Activated T-cell treated with anti-CD3 and anti-CD28 coated beads, Interleukin-2, amount 50 U/mL, for 72 hours (primary cell): ENCODE measurements around the gene IDE. TPM values are rescaled to one million over a fixed set of nuclear protein-coding genes. Genes with fewer than 3 reads are reported as not detected.

ENCODE experiments used
- ATAC-seq, 2 donors: fragments of 150-1000 bp; cut with Tn5 transposase; replicated peaks in 1 of 2; 2 replicates each; pipeline ENCODE4 v1.10.0; 2021; ENCODE audit warnings: moderate library complexity in 2 of 2, mild to moderate bottlenecking in 1 of 2
- DNase-seq, 2 donors: peaks; one replicate each; pipeline ENCODE4 v3.0.0; 2021 to 2022; ENCODE audit warnings: mixed read lengths in 1 of 2
- H3K27ac Mint-ChIP-seq: one replicate; pipeline ENCODE4 v1.8.0; 2022; ENCODE audit warnings: mild to moderate bottlenecking, moderate library complexity, mixed read lengths
- H3K27me3 Mint-ChIP-seq: one replicate; pipeline ENCODE4 v1.8.0; 2022; ENCODE audit warnings: low read depth, mixed read lengths
- H3K36me3 Mint-ChIP-seq, 2 donors: one replicate each; pipeline ENCODE4 v1.8.0; 2022; ENCODE audit warnings: mixed read lengths in 2 of 2, mild to moderate bottlenecking in 1 of 2; ENCODE audit not compliant: insufficient read depth in 2 of 2
- H3K4me1 Mint-ChIP-seq: one replicate; pipeline ENCODE4 v1.8.0; 2022; ENCODE audit warnings: low read depth, mixed read lengths
- H3K4me3 Mint-ChIP-seq, 2 donors: one replicate each; pipeline ENCODE4 v1.8.0; 2022; ENCODE audit warnings: mild to moderate bottlenecking in 2 of 2, mixed read lengths in 2 of 2, moderate library complexity in 2 of 2
- H3K9me3 Mint-ChIP-seq, 2 donors: one replicate each; pipeline ENCODE4 v1.8.0; 2022; ENCODE audit warnings: mixed read lengths in 2 of 2
- total RNA-seq, 2 donors: library from RNA; stranded (reverse); gene quantifications; one replicate each; pipeline ENCODE4 v1.2.3, GENCODE V29; 2022

IDE gene
- total RNA-seq, 2 donors from 2014 or later = 23.3 to 23.5 TPM

DNA sequence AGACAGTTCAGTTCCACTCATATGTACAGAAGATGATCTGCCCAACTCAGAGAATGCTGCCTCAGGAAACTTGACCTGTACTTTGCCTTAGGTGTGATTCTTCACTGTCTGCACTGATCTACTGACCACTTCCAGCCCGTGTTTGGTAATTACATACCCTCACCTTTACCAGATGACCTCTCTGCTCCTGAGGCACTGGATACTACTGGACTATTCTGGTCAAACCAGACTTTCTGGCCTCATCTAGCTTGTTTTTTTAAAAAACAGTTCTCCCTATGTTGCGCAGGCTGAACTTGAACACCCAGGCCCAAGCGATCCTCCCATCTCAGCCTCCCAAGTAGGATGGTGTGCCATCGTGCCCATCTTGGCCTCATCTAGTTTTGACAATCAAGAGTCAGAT is 26.2 kb downstream of the IDE start:
- H3K9me3 Mint-ChIP-seq = no peaks in the 10 kb centered on the region
- ATAC-seq (no peak), DNase-seq (no peak)
- no peak overlapping the region for H3K27ac Mint-ChIP-seq
- peaks cover 0 to 2% of the 10 kb centered on the region in 2 donors for H3K36me3 Mint-ChIP-seq
- H3K4me3 Mint-ChIP-seq = no peak overlapping the region
- H3K4me1 Mint-ChIP-seq = peaks cover 25% of the 10 kb centered on the region
- H3K27me3 Mint-ChIP-seq = no peaks in the 10 kb centered on the region

DNA sequence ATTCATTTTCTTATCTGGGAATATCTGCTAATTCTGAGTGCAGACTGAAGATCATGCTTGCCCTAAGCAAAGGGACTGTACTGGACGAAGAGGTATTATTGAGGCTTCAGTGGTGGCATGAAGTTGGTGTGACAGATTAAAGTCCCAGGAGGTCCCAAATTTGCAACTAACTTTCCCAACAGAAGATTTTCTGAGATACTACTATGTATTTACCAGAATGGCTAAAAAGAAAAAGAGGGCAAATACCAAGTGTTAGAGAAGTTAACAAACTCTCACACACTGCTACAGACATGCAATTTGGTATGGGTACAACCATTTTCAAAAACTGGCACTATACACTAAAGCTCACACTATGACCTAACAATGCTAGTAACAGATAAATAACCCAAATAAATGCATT is 28.3 kb downstream of the IDE start:
- ATAC-seq = no peak
- no peaks in the 10 kb centered on the region for H3K9me3 Mint-ChIP-seq
- peaks cover 27% of the 10 kb centered on the region for H3K4me1 Mint-ChIP-seq
- peak overlapping the region; percentile 64 for H3K27ac Mint-ChIP-seq
- no peak overlapping the region for H3K4me3 Mint-ChIP-seq
- peaks cover 0 to 2% of the 10 kb centered on the region in 2 donors for H3K36me3 Mint-ChIP-seq
- no peak for DNase-seq
- H3K27me3 Mint-ChIP-seq = no peaks in the 10 kb centered on the region

DNA sequence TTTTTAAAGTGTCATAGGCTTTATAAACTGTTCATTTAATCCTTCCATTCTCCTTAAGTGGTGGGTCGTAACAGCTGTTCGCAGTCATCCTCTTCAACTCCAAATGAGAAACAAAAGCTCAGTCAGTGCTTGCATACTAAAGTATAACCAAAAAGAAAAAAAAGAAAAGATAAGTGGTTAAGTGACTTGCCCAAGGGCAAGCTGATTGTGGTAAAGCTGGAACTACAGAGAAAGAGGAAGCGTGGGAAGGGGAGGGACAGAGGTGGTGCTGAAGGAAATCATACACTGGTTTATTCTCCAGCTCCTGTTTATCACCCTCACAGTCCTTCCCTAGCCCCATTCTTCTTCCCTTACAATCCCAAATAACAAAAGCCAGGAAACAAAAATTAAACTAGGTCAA is 29.6 kb downstream of the IDE start:
- DNase-seq (no peak), ATAC-seq (peak in 1 of 2 donors; percentile 29)
- Mint-ChIP-seq H3K36me3 (peaks cover 0 to 2% of the 10 kb centered on the region in 2 donors), H3K27me3 (no peaks in the 10 kb centered on the region), H3K27ac (peak overlapping the region; percentile 72), H3K4me1 (peaks cover 27% of the 10 kb centered on the region), H3K9me3 (no peaks in the 10 kb centered on the region), H3K4me3 (peak overlapping the region in 1 of 2 donors; percentile 39)

DNA sequence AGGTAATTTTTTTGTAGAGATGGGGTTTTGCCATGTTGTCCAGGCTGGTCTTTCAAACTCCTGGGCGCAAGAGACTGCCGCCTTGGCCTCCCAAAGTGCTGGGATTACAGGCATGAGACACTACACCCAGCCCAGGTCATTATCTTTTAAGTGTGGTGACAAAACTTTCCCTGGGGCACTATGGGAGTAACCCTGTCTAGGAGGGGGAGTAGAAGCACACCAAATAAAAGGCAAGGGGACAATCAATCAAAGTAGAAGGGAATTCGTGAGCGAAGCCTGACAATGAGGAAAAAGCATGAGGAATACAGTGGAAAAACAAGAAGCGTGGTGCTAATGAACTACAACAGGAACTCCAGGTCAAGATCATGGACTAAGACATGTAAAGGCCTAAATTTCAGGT is 31.4 kb downstream of the IDE start:
- H3K4me1 Mint-ChIP-seq = peaks cover 37% of the 10 kb centered on the region
- H3K27me3 Mint-ChIP-seq = no peaks in the 10 kb centered on the region
- H3K27ac Mint-ChIP-seq = no peak overlapping the region
- H3K9me3 Mint-ChIP-seq = no peaks in the 10 kb centered on the region
- DNase-seq (no peak), ATAC-seq (no peak)
- no peaks in the 10 kb centered on the region for H3K36me3 Mint-ChIP-seq
- H3K4me3 Mint-ChIP-seq = no peak overlapping the region

DNA sequence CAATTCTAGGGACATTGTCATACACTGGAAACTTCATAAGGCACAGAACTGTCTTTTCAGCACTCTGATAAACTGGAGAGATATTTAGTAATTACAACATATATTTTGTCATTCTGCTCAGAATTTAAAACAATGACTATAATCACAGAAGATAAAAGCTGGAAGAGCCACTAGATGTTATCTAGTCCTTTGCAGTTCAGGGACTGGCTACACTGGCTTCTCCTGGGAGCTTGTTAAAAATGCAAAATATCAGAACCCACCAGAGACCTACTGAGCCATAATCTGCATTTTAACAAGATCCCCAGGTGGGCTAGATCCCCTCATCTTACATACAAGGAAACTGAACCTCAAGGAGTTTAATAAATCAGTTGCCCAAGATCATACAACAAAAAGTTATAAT is 32.3 kb downstream of the IDE start:
- peaks cover 37% of the 10 kb centered on the region for H3K4me1 Mint-ChIP-seq

DNA sequence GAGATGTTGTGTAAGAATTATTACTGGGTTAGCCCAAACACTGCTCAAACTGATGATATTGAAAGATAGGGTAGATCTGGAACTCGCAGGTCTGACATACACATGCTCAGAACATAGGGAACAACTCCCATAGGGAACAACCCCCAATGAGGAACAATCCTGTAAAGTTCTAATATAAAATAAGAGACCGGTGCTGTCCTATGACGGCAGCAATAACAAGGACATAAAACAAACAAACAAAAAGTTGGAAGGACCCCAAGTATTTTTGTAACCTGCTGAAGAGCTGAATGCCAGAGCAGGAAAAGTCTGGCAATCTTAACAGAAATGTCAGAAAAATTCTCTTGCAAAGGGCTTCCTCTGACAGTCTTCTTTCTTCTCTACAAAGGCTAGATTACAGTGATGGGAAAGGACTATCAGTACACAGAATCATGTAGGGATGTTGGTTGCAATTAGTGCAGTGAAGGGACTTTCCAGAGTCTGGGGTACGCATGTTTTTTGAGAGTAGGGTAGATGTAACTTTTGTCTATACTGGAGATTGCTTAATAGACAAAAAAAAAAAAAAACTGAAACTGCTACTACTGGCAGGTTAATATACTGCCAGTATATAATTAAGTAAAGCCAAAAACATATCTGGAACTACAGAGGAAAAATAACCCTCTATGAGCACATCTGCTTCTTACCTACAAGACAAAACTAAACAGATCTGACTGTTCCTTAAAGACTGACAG is 35.5 kb downstream of the IDE start:
- no peak for ATAC-seq
- no peak for DNase-seq
- Mint-ChIP-seq H3K27ac (no peak overlapping the region), H3K4me3 (no peak overlapping the region), H3K4me1 (peaks cover 18% of the 10 kb centered on the region), H3K36me3 (peaks cover 0 to 4% of the 10 kb centered on the region in 2 donors), H3K27me3 (no peaks in the 10 kb centered on the region), H3K9me3 (no peaks in the 10 kb centered on the region)

More for the DNA sequence above, 32.3 kb downstream of the IDE start:
- H3K27ac Mint-ChIP-seq = peak overlapping the region; percentile 54
- H3K4me3 Mint-ChIP-seq = no peak overlapping the region
- no peaks in the 10 kb centered on the region for H3K36me3 Mint-ChIP-seq
- H3K27me3 Mint-ChIP-seq = no peaks in the 10 kb centered on the region
- DNase-seq (no peak), ATAC-seq (no peak)
- no peaks in the 10 kb centered on the region for H3K9me3 Mint-ChIP-seq

DNA sequence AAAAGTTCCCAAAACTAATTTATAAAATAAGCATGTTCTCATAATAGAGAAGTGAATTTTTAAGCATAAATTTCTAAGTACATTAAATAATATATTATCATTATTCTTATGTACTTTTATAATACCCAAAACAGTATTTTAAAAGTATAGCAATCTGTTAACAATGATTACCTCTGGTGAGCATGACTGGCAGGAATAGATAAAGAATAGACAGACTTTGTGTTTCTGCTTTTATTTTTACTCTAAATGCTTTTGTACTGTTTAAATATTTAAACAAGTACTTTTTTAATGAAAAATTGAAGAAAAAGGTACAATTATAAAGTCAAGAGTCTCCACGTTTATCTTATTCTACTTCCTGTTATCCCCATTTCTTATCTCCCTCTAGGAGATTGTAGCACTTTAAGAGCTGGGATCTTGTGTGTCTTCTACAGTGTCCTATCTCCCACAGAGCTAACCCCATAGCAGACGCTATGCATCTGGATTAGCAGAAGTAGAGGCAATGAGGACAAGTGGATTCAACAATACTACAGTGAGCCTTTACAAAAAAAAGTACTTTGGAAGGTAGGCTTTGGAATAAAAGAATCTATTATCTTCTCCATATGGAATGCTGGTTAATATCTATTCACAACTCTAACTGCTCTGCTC is 42.9 kb downstream of the IDE start:
- H3K4me1 Mint-ChIP-seq = no peaks in the 10 kb centered on the region
- peaks cover 0 to 7% of the 10 kb centered on the region in 2 donors for H3K36me3 Mint-ChIP-seq
- no peak overlapping the region for H3K27ac Mint-ChIP-seq
- ATAC-seq (no peak), DNase-seq (no peak)
- H3K4me3 Mint-ChIP-seq = no peak overlapping the region
- no peaks in the 10 kb centered on the region for H3K27me3 Mint-ChIP-seq
- H3K9me3 Mint-ChIP-seq = no peaks in the 10 kb centered on the region

DNA sequence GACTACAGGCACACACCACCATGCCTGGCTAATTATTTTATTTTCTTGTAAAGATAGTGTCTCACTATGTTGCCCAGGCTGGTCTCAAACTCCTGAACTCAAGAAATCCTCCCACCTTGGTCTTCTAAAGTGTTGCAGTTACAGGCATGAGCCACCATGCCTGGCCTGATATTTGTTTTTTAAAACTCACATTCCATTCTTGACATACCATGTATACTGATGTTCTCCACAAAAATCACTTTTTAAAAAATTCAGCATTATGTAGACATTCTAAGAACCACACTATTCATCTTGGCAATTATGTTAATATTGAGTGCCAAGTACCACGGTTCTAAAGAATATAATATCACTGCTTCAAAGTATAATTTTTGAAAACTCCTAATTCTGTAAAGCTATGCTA is 43.5 kb downstream of the IDE start:
- Mint-ChIP-seq H3K36me3 (peaks cover 0 to 7% of the 10 kb centered on the region in 2 donors), H3K27me3 (no peaks in the 10 kb centered on the region), H3K9me3 (no peaks in the 10 kb centered on the region), H3K27ac (no peak overlapping the region), H3K4me1 (no peaks in the 10 kb centered on the region), H3K4me3 (no peak overlapping the region)
- DNase-seq (no peak), ATAC-seq (no peak)

DNA sequence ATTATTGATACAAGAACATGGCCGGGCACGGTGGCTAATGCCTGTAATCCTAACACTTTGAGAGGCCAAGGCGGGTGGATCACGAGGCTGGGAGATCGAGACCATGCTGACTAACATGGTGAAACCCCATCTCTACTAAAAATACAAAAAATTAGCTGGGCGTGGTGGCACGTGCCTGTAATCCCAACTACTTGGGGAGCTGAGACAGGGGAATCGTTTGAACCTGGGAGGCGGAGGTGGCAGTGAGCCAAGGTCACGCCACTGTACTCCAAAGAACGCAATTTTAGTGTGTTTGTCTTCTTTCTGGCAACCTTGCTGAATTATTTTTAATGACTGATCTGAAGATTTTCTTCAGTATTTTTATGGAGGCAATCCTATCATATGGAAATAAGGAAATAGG is 46.2 kb downstream of the IDE start:
- H3K27ac Mint-ChIP-seq = no peak overlapping the region

DNA sequence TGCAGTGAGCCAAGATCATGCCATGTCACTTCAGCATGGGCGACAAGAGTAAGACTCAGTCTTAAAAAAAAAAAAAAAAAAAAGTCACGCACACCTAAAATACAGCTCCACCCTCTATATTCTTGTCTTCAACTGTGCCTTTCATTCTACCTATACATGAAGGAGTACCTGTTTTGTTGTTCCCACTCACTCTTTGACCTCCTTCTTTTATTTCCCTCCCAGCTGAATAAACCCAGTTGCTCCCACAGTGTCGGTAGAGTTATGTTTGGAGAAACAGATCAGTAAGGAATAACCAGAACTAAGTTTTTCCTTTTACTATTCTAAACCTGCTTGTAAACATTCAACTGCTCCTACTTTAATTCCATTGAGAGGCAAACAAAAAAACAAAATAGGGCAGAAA is 50.3 kb downstream of the IDE start:
- DNase-seq = no peak
- peaks cover 0 to 7% of the 10 kb centered on the region in 2 donors for H3K36me3 Mint-ChIP-seq
- no peaks in the 10 kb centered on the region for H3K4me1 Mint-ChIP-seq
- no peaks in the 10 kb centered on the region for H3K9me3 Mint-ChIP-seq
- no peak for ATAC-seq
- no peak overlapping the region for H3K27ac Mint-ChIP-seq
- no peak overlapping the region for H3K4me3 Mint-ChIP-seq
- H3K27me3 Mint-ChIP-seq = no peaks in the 10 kb centered on the region

More for the DNA sequence above, 46.2 kb downstream of the IDE start:
- no peaks in the 10 kb centered on the region for H3K4me1 Mint-ChIP-seq
- no peak for DNase-seq
- no peaks in the 10 kb centered on the region for H3K9me3 Mint-ChIP-seq
- no peak overlapping the region for H3K4me3 Mint-ChIP-seq
- H3K36me3 Mint-ChIP-seq = peaks cover 0 to 7% of the 10 kb centered on the region in 2 donors
- no peaks in the 10 kb centered on the region for H3K27me3 Mint-ChIP-seq
- ATAC-seq = no peak

DNA sequence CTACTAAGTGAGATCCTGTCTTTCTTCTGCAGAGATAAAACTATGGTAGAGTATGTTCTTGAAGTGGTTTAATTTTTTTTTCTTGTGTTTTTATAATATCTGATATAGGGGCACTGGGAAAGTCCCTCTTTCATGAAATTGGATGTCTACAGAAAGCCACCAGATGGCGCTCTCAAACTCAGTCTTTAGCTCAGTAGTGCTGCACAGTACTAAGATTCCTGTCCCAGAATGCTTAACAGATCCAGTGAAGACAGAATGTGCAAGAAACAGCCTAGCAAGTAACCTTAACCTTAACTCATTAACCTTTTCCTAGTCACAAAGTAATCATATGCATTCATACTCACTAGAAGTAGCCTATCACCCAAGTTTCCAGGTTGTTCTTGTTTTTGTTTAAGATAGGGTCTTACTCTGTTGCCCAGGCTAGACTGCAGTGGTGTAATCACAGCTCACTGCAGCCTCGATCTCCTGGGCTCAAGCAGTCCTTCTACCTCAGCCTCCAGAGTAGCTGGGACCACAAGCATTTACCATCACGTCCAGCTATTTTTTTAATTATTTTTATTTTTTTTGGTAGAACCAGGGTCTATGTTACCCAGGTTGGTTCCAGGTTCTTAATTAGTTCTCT is 56.7 kb downstream of the IDE start:
- Mint-ChIP-seq H3K4me3 (no peak overlapping the region), H3K27me3 (no peaks in the 10 kb centered on the region), H3K27ac (no peak overlapping the region), H3K9me3 (no peaks in the 10 kb centered on the region), H3K4me1 (peaks cover 6% of the 10 kb centered on the region), H3K36me3 (peaks cover 0 to under 1% of the 10 kb centered on the region in 2 donors)
- DNase-seq = peak; percentile 64 to 67
- peak; percentile 80 to 84 for ATAC-seq

DNA sequence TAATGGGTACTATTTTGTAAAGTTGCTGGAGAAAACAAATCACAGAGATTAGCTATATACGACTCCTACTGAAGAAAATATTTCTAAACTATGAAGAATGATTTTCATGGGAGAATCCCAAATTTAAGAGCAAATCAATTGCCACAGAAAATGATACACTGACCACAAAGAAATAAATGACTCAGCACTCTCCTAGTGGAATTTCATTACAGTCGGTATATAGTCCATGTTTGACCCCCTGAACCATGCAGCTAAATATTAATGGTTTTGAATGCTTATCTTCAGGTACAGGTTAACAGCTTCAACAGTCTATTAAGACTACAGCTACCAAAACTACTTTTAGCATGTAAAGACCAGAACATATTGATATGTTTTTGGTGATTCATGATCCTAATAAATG is 65.0 kb downstream of the IDE start:
- Mint-ChIP-seq H3K4me3 (no peak overlapping the region), H3K27ac (no peak overlapping the region), H3K36me3 (peaks cover 3 to 4% of the 10 kb centered on the region in 2 donors), H3K4me1 (no peaks in the 10 kb centered on the region), H3K9me3 (no peaks in the 10 kb centered on the region), H3K27me3 (no peaks in the 10 kb centered on the region)
- ATAC-seq (no peak), DNase-seq (no peak)

DNA sequence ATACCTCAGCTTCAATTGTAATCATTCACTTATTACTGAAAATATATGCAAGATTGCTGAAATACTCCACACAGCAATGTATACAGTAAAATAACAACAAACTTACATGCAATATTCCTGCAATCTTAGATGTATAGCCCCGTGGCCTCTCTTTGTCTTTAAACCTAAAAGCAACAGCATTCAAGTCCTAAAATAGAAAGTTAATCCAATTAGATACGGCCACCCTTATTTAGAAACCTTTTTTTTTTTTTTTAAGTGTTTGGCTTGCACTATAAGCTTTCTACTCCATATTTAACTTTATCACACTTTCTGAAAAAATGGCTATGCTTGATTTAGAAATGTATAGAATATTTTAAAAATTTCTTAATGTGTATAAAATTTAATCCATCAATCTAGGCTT is 67.6 kb downstream of the IDE start:
- H3K4me3 Mint-ChIP-seq = no peak overlapping the region
- H3K9me3 Mint-ChIP-seq = no peaks in the 10 kb centered on the region
- ATAC-seq (no peak), DNase-seq (no peak)
- peaks cover 0 to 4% of the 10 kb centered on the region in 2 donors for H3K36me3 Mint-ChIP-seq
- no peaks in the 10 kb centered on the region for H3K27me3 Mint-ChIP-seq
- H3K4me1 Mint-ChIP-seq = no peaks in the 10 kb centered on the region
- H3K27ac Mint-ChIP-seq = no peak overlapping the region
